Glomerular endothelial cell (primary cell): ENCODE measurements around the gene SIGMAR1. TPM values are rescaled to one million over a fixed set of nuclear protein-coding genes. Genes with fewer than 3 reads are reported as not detected.
"Not testable (repeated sequence)": the region's sequence is repeated elsewhere in the genome, so short reads cannot be mapped to it uniquely, and the experiment has no call there.

ENCODE experiments used
- DNase-seq: peaks from one replicate; pipeline ENCODE4 v3.0.0-alpha.2; 2011; ENCODE audit warnings: low read depth, low spot score; ENCODE audit errors: extremely low read depth
- total RNA-seq: library from RNA; depleted of rRNA; stranded (reverse); fragments of >200 nt; gene quantifications from 2 replicates; pipeline ENCODE4 v1.2.3, GENCODE V29; 2015

SIGMAR1 gene
- total RNA-seq, 1 donor from 2014 or later = 105 TPM

DNA sequence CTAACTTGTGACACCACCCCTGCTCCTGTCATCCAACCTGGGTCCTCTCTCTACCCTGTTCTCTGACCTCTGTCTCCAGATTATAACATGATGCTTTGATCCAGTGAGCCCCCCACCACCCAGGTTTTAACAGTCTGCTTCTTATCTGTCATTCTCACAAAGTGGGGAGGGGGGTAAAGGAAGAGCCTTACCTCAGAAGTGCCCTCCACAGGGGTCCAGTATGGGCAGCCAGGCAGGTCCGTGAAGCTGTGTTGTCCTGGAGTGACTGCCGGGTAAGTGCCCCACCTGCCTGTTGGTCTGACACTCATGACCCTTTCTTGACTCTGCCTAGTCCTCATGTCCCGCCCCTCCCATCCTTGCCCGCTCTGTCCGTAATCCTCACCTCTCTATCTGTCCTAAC lies 17.8 kb upstream of the SIGMAR1 start:
- no peak for DNase-seq

DNA sequence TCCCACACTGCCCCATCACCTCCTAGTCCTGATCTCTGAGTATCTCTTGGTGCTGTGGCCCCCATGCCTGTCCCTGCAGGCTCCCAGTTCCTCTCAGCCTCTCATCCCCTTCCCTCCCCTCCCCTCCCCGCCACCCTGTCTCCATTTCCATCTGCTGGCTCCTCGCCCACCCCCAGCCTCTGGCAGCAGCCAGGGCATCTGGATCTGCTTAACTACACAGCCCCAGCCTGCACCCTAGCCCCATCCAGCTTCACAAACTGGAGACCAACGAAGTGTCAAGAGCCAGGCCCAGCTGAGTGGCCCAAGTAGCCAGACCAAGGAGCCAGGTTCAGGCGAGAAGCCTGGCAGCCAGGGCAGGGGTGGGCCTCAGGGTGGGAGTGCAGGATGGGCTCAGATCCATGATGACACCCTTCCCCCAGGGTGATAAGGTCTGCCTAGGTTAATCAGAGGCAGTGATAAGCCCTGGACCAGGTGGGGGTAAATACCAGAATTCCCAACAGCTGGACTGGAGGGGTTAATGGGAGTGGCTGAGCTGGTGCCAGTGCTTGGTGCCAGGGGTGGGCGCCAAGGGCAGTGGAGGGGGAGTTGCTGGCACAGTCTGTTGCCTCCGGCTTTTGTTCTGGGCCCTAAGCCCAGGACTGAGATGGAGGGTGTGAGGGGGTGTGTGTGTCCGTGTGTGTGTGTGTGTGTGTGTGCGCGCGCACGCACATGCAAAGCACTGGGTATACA lies 16.9 kb upstream of the SIGMAR1 start:
- no peak for DNase-seq

DNA sequence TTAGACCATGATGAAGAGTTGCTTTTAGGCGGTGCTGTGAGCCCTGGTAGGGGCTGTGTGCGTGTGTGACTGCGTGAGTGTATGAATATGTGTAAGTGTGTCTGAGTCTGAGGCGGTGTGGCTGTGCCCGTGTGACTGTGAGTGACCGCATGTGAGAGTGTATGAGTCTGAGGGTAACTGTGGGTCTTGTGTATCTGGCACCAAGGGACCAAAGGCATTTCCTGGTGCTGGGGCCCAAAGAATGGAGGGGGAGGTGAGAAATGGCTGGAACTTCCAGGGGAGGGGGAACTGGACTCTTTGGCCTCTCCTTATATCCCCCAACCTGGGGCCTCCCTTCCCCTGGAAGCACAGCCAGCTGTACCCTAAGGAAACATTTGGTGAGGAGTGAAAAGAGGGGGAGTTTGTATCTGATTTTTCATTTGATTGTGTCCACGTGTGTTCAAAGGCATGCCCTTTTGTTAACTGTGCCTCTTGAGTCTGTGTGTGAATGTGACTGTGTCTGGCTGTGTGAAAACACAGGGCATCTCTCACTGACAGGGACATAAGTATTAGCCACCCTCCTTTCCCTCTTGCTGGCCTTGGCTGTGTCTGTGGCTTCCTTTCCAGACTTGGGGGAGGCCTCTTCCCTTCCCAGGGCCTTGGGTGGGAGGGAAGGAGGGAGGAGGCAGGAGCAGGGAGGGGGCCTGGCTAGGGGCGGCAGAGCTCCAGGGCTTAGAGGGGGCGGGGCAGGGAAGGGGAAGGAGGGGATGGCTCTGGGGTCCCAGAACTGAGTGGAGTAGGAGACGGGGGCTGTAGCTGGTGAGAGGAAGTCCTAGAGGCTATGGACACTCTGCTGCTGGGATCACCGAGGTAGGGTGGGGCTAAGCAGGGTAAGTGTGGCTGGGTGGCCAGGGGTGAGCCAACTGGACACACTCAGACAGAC lies 15.8 kb upstream of the SIGMAR1 start:
- DNase-seq = no peak

DNA sequence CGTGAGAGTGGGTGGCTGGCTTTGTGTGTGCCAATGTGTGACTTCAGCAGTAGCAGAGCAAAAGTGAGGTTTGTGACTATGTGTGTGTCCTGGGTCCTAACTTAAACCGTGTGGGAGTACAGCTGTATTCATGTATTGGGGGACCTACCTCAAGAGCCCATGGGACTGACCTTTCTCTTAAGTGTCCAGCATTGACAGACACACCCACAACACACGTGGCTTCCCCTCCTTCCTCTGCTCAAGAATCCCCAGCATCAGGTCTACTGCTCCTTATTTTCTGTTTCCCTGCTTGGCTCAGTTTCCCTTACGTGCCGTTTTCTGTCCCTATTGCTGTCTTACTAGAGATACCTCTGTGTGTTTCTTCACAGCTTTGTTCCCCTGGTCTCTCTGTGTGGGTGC lies 15.0 kb upstream of the SIGMAR1 start:
- no peak for DNase-seq

DNA sequence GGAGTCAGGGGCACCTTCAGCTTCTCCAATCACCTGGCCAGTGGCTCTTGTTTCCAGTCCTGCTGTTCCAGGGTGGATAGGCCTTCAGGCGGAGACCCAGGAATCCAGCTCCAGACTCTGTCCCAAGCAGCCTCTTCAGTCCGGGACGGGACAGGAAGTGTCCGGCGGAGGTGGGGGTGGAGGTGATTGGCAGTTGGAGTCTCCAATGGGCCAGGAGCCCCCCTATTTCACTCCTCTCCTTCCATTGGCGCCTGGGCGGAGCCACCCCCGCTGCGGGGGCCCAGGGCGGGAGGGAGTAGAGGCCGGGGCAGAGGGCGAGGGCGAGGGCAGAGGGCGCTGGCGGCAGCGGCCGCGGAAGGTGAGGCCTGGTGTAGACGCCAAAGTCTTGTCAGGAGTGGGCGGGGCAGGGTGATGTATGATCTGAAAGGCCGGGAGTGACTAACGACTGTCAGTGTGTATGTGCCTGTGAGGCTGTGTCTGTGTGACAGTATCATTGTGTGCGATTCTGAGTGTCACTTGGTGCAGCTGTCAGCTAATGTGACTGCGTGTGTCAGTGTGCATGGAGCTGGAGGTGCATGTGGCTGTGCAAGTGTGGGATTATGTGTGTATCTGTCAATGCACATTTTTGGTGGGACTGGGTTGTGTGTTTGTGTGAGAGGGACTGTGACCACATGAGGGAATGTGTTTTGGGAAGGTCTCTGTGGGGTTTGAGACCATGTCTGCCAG lies 14.5 kb upstream of the SIGMAR1 start, which contains the start of gene IL11RA:
TSS of gene IL11RA (plus strand) at position 310 of the 726 bp plus-strand sequence. CDS start 3,033 bp downstream, outside the sequence.
- no peak for DNase-seq

DNA sequence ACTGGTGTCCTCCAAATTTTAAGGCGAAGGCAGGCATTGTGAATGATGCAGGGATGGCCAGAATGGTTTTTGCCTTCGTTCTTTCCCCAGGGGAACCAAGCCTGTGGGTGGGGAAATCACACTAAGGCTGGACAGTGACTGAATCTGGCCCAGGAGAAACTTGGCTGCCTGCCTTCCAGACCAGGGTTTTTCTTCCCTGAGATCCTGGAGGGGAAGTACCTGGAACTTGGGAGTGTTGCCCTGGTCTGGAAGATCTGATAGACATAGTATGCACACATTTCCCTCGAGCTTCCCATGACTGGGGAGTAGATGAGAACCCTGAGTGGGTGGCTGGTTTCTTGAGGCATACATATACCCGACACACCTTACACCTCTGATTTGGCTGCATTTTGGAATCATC lies 13.7 kb upstream of the SIGMAR1 start:
- DNase-seq = no peak

DNA sequence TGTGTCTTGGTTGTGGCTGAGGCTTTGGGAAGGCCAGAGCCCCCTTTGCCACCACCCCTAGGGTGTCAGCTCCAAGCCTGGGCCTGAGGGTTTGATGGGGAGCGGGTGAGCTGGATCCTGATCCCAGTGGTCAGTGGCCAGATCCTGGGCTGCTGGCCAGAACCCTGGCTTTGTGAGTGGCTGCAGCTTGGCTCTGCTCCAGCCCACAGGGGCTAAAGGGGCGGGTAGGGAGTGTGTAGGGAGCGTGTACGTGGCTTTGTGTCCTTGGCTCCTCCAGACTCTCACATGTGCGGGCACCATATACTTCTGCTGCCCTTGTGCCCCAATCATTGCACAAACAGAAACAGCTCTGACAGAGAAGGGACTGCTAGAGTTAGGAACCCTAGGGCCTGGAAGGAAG lies 13.2 kb upstream of the SIGMAR1 start:
- DNase-seq = no peak

DNA sequence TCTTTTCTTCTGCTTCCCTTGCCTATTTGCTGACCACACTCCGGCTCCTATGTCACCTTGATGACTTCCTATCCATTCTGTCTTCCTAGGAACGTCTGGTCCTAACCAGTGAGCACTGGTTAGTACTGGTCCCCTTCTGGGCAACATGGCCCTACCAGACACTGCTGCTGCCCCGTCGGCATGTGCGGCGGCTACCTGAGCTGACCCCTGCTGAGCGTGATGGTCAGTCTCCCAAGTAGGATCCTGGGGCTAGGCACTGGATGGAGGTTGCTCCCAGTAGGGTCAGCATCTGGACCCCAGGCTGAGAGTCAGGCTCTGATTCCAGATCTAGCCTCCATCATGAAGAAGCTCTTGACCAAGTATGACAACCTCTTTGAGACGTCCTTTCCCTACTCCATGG lies 11.1 kb upstream of the SIGMAR1 start:
- no peak for DNase-seq

DNA sequence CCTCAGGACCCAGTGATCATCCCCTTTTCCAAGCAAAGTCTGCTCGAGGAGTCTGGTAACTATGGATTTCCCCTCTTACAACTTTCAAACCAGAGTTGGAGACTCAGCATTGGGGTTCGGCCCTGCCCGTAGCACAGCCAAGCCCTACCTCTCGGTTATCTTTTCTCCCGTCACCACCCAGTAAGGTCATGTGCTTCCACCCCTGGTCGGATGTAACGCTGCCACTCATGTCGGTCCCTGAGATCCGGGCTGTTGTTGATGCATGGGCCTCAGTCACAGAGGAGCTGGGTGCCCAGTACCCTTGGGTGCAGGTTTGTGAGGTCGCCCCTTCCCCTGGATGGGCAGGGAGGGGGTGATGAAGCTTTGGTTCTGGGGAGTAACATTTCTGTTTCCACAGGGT lies 10.1 kb upstream of the SIGMAR1 start:
- DNase-seq = no peak

DNA sequence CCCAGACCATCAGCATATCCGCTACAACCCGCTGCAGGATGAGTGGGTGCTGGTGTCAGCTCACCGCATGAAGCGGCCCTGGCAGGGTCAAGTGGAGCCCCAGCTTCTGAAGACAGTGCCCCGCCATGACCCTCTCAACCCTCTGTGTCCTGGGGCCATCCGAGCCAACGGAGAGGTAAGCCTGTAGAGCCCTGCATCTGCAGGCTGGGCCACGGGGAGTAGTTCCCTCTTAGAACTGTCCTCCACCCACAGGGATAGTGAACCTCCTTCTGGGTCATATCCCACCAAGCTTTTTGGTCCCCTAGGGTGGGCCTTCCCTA lies 9.5 kb upstream of the SIGMAR1 start:
- no peak for DNase-seq

DNA sequence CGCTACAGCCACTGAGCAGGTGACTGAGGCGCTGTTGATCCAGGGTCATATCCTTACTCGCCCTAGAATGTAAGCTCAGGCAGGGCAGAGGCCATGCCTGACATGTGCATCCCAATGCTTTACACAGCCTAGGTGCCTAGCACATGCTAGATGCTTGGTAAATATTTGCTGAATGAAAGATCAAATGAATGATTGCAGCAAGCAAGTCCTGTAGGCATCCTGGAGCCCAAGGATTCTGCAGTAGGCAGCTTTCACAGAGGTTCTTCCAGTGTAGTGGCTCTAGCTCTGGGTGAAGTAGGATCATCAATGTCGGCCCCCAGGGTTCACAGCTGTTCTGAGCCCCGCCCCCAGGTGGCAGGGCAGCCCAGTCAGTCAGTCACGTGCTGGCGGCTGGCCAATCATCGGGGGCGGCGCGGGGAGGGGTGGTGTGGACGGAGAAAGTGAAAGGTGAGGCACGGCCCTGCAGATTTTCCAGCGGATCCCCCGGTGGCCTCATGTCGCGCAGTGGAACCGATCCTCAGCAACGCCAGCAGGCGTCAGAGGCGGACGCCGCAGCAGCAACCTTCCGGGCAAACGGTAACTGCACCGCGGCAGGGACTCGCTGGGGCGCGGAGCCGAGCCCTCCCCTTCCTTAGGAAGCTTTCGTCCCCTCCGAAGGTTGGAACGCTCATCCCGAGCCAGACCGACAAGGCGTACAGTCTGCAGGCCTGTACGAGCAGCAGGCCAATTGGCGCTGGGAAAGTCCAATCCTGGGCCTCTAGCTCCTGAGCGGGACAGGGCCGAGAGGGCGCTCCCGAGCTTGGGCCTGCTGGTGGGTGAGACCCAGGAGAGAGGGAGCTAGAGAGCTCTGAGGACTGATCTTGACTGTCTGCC lies 8.9 kb upstream of the SIGMAR1 start, which contains the start of gene GALT:
TSS of gene GALT (plus strand) at position 465 of the 873 bp plus-strand sequence. CDS start at position 495, 30 bp downstream.
- no peak for DNase-seq

DNA sequence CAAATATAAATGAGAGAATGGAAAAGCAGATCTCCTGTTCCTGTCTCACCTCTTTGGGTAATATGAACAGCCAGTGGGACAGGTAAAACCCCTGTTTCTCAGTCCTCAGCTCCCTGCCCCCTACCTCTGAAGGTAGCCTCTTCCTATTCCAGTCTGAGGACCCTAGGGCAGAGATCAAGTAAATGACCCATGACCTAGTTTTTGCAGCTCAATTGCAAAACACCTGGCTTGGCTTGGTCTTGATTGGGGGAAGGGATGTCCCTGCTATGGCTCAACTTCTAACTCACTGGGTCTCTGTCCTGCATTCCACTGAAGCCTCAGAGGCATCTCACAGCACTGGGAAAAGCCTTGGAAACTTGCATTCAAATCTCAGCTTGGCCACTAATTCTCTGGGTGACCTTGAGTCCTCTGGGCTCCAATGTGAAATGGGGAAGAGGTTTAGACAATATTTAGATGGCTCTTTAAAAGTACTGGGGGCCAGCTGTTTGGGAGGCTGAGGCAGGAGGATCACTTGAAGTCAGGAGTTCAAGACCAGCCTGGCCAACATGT lies 7.3 kb upstream of the SIGMAR1 start:
- no peak for DNase-seq

DNA sequence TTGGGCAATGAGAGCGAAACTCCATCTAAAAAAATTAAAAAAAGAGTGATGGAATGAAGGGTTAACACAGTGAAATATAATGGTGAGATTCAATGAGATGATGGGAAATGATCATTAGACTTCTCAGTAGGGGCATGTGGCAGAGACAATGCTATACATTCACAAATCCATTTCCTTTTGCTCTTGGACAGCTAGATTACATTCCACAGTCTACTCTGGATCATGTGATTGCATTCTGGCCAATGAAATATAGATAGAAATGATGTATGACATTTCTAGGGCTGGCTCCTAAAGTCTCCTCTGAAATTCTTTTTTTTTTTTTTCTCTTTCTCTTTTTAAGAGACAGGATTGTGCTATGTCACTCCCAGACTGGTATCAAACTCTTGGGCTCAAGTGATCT lies 5.1 kb upstream of the SIGMAR1 start:
- no peak for DNase-seq

DNA sequence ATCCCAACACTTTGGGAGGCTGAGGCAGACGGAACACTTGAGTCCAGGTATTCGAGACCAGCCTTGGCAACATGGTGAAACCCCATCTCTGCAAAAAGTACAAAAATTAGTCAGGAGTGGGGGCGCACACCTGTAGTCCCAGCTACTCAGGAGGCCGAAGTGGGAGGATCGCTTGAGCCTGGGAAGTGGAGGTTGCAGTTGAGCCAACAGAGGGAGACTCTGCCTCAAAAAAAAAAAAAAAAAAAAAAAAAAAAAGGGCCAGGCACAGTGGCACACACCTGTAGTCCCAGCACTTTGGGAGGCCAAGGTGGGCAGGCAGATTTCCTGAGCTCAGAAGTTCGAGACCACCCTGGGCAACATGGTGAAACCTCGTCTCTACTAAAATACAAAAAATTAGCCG lies 1.7 kb upstream of the SIGMAR1 start:
- not testable (repeated sequence) for DNase-seq

DNA sequence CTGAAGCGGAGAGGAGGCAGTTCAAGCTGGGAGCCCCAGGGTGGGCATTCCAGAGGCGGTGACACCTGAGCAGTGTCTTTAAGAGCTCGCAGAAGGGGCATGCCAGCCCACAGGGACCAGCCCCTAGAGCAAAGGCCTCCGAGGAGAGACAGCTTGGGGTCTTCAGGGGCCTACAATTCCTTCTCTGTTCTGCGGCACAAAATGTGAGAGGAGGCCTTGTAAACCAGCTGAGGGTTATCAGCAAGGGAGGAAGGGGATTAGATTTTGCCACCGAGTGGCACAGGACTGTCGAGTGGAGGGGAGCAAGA lies 505 bp upstream of the SIGMAR1 start:
- no peak for DNase-seq

DNA sequence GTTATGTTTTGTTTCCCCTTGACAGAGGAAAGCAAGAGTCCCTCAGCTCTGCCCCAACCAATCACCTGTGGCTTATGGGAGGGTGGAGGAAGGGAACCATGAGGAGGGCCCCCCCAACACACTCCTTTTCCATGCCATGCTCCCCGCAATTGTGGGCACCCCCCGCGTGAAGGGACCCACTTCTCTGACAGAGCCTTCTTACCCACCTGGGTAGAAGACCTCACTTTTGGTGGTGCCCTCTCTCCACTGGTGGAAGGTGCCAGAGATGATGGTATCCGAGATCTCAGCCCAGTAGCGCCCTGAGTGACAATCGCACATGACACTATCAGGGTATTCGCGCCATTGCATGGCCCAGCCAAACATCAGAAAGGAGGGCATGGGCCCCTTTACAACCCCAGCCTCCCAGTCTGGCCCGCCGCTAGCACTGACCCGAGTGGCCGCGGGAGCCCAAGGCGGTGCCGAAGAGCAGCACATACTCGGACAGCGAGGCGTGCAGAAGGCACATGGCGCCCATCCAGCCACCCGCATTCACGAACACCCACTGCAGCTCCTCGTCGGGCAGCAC lies 714 bp downstream of the SIGMAR1 start:
- no peak for DNase-seq

DNA sequence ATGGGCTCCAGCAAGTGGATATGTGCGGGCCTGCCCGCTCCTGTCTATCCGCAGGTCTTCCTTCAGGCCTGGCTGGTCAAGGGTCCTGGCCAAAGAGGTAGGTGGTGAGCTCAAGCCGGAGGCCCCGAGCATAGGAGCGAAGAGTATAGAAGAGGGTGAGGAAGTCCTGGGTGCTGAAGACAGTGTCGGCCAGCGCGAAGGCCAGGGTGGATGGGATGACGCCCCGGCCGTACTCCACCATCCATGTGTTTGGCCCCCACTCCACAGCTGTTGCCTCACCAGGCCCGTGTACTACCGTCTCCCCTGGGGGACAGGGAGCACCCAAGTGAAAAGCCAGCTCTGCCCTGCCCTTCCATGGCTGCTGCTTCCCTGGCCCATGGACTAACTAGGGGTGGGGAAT lies 2.0 kb downstream of the SIGMAR1 start:
- no peak for DNase-seq

DNA sequence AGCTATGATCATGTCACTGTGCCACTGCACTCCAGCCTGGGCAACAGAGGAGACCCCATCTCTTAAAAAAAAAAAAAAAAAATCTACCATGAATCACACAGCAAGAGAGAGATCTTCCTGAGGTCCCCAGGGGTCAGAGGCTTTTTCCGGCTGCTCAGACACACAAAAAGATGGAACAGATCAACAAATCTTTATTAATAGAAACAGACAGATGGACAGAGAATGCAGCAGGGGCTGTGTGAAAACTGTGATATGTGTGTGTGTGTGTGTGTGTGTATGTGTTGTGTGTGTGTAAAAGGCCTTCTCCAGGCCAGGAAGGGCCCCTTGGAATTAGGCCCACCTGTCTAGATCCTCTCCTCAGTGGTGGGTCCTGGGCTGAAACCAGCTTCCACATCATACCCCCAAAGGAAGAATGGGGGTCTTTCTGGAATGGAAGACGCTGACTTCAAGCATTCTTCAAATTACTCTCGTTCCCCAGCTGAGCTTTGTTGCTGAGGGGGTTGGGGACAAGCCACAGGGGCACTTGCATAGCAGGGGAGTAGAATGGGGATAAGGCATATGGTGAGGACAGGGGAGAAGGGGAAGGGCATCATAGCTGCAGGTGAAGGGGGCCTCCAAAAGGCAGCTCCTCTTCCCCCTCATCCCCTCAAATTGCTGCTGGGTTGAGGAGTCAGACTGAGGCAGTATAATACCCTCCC lies 2.9 kb downstream of the SIGMAR1 start:
- no peak for DNase-seq

DNA sequence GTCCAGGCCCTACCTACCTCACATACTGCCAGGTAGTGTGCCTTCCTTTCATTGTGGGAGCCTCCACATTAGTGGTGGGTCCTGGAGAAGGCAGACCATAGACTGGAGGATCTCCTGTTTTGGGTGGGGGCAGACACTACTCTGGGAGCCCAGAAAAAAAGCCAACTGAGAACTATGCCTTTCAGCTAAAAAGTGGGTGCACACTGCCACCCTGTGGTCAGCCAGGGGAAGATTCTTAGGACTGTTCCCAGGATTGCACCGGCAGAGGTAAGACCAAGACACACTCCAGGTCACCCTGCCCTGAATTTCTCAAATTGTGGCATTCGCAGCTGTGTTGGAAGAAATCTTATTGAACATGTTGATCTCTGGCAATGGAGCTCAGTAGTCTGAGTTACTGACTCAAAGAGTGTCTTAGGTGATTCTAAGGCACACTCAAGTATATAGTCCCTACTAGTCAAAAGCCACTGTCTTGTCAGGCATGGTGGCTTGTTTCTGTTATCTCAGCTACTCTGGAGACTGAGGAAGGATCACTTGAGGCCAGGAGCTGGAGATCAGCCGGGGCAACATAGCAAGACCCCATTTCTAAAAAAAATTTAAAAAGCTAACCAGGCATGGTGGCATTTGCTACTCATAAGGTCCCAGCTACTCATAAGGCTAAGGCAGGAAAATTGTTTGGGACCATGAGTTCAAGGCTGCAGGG lies 3.6 kb downstream of the SIGMAR1 start:
- DNase-seq = no peak
